NCI-H226 (cell line): ENCODE results near the gene GALP.
"Not testable (repeated sequence)": the region's sequence is repeated elsewhere in the genome, so short reads cannot be mapped to it uniquely, and the experiment has no call there.

Source experiments
- DNase-seq: peaks from one replicate; pipeline ENCODE4 v3.0.0-alpha.2; 2015

GALP gene

GRCh38 chr19:56175861-56176307 lies at the start of gene GALP:
TSS of gene GALP (plus strand) at chr19:56176008. CDS start at chr19:56177109, 1,101 bp downstream.
- DNase-seq, result not testable (repeated sequence)

- DNase-seq, result no peak
These were observed 48.6 kb upstream of the GALP start for GRCh38 chr19:56126983-56127780.

GRCh38 chr19:56130006-56130405 lies 45.8 kb upstream of the GALP start:
- no peak for DNase-seq

- DNase-seq, result no peak
These were observed 44.2 kb upstream of the GALP start for GRCh38 chr19:56131651-56132050.

GRCh38 chr19:56132316-56132822 lies 43.4 kb upstream of the GALP start:
- DNase-seq, result peak; percentile 93

- peak; percentile 85 for DNase-seq
These were observed 41.8 kb upstream of the GALP start for GRCh38 chr19:56133858-56134653.

- no peak for DNase-seq
These were observed 41.2 kb upstream of the GALP start for GRCh38 chr19:56134654-56134921.

GRCh38 chr19:56136362-56136761 lies 39.4 kb upstream of the GALP start:
- DNase-seq, result no peak

- no peak for DNase-seq
These were observed 38.4 kb upstream of the GALP start for GRCh38 chr19:56137405-56137804.

GRCh38 chr19:56138069-56138468 lies 37.7 kb upstream of the GALP start:
- DNase-seq, result no peak

GRCh38 chr19:56139847-56140582 lies 35.8 kb upstream of the GALP start:
- DNase-seq, result no peak

GRCh38 chr19:56140583-56141416 lies 35.0 kb upstream of the GALP start, which contains the start of gene ZNF444:
TSS of gene ZNF444 (plus strand) at chr19:56141287. CDS start at chr19:56146912, 5,625 bp downstream.
- peak; percentile 99 for DNase-seq

- DNase-seq, result no peak
These were observed 34.3 kb upstream of the GALP start for GRCh38 chr19:56141417-56141993.

GRCh38 chr19:56142087-56142787 lies 33.6 kb upstream of the GALP start:
- DNase-seq, result no peak

GRCh38 chr19:56142897-56143434 lies 32.8 kb upstream of the GALP start:
- DNase-seq, result no peak

GRCh38 chr19:56144376-56144775 lies 31.4 kb upstream of the GALP start:
- no peak for DNase-seq

GRCh38 chr19:56144831-56145230 lies 31.0 kb upstream of the GALP start:
- no peak for DNase-seq

GRCh38 chr19:56145698-56146097 lies 30.1 kb upstream of the GALP start:
- no peak for DNase-seq

GRCh38 chr19:56146904-56147303 lies 28.9 kb upstream of the GALP start:
- DNase-seq, result no peak

GRCh38 chr19:56147307-56147706 lies 28.5 kb upstream of the GALP start:
- no peak for DNase-seq

GRCh38 chr19:56148096-56148495 lies 27.7 kb upstream of the GALP start:
- DNase-seq, result no peak
